GM19463 (cell line): ENCODE measurements around the gene ITGA2.
"Not testable (repeated sequence)": the region's sequence is repeated elsewhere in the genome, so short reads cannot be mapped to it uniquely, and the experiment has no call there.

Experiments
- ATAC-seq: cut with Tn5 transposase; IDR thresholded peaks from one replicate; pipeline ENCODE4 v1.9.1; 2021; ENCODE audit warnings: mild to moderate bottlenecking, moderate library complexity; ENCODE audit not compliant: unreplicated experiment

ITGA2 gene

DNA sequence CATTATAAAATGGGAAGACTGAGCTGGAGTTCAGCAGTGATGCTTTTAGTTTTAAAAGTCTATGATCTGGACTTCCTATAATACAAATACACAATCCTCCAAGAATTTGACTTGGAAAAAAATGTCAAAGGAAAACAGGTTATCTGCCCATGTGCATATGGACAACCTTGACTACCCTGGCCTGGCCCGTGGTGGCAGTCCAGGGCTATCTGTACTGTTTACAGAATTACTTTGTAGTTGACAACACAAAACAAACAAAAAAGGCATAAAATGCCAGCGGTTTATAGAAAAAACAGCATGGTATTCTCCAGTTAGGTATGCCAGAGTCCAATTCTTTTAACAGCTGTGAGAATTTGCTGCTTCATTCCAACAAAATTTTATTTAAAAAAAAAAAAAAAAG, 103.1 kb downstream of the ITGA2 start:
- no peak for ATAC-seq

DNA sequence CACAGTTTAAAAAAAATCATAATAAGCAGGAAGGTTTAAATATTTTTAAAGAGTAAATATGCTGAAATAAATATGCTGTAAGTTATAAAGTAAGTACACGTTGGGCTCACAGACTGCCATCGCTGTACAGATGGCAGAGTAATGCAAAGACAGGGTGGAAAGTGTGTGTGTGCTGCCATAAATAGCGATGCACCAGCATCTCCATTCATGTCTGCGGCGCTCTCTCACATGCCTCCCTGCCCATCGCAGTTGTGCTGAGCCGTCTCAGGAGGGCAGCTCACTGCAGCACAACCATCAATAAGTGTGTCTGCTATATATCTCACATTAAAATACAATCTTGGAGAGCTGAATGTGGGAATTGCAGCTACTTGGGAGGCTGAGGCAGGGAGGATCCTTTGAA, 106.1 kb downstream of the ITGA2 start:
- no peak for ATAC-seq

DNA sequence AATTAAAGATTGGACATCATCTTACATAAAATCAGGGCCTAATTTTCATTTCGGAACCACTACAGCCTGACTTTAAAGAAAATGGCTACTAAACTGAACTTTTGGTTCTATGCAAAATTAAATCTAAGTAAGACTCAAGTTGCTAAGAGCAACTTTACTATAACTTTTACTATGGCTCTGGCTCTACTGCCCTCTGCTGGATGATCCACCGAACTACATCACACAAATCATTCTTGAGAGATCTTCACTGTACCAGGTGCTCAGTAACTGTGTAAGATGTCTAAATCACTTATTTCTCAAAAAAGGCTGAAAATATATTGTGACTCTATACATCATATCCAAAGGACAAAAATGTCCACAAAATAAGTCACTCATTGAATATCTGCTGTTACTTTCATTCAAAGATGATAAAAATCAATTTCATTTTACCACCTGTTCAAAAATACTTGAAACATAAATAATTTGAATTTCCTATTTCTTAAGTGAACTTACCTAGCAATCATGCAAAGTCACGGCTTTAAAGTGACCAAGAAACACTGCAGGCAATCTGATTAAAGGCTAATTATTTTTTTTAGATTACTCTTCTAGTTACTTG, 106.9 kb downstream of the ITGA2 start:
- ATAC-seq: peak; percentile 76

DNA sequence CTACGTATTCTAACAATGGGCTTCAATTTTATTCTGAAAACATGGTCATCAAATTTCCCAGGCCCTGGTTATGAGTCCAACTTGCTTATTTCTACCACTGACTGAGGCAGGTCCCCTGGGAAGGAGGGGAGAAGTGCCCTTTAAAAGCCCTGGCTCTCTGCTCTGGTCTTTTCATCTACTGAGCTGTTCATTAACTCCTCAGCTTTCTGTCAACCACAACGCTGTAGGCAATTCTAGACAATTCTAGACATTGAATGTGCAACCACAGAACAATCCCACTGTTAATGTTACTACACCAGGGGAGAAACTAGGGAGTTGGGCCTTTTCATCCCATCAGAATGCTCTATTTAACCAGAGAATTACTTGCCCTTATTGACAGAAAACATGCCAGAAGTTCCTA, 110.4 kb downstream of the ITGA2 start:
- ATAC-seq: peak; percentile 53

DNA sequence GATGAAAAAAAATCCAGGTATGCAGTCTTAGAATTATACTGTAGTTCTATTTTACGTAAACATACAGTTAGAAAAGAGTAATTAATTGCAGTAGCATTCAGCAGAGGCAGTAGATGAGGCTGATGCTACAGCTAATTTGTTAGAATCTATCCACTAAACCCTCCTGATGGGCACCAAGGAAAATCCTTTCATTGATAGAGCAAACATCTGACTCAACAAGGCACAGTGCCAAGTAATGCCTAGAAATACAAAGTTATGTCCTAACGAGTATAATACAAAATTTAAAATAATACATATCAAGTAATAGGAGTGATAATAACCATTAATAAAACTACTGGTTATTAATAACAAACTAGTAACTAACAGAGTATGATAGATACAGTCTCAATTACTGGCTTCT, 111.5 kb downstream of the ITGA2 start:
- ATAC-seq: no peak

DNA sequence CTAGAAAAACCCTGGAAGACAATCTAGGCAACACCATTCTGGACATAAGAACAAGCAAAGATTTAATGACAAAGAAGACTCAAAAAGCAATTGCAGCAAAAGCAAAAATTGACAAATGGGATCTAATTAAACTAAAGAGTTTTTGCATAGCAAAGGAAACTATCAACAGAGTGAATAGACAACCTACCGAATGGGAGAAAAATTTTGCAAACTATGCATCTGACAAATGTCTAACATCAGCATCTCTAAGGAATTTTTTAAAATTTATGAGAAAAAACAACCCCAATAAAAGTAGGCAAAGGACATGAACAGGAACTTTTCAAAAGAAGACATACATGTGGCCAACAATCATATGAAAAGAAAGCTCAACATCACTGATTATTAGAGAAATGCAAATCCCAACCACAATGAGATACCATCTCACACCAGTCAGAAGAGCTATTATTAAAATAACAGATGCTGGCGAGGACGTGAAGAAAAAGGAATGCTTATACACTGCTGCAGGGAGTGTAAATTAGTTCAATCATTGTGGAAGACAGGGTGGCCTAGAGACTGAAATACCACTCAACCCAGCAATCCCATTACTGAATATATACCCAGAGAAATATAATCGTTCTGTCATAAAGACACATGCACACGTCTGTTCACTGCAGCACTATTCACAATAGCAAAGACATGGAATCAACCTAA, 116.6 kb downstream of the ITGA2 start:
- ATAC-seq: no peak

DNA sequence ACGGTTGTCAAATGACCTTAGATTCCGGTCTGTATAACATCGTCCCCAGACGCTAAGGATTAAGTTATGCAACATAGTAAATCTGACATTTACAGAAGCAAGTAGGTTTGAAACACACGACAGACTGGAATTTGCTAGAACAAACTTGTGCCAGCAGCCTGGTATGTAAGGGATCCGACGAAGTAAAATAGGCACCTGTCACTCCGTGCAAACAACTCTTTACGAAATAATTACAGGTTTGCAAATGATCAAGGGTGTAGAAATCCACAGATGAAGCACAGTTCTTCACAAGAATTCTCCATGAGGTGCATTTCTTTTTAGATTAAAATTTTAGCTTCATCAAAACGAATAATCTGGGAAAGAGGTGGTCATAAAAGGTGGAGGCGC, 119.9 kb downstream of the ITGA2 start:
- ATAC-seq: peak; percentile 4

DNA sequence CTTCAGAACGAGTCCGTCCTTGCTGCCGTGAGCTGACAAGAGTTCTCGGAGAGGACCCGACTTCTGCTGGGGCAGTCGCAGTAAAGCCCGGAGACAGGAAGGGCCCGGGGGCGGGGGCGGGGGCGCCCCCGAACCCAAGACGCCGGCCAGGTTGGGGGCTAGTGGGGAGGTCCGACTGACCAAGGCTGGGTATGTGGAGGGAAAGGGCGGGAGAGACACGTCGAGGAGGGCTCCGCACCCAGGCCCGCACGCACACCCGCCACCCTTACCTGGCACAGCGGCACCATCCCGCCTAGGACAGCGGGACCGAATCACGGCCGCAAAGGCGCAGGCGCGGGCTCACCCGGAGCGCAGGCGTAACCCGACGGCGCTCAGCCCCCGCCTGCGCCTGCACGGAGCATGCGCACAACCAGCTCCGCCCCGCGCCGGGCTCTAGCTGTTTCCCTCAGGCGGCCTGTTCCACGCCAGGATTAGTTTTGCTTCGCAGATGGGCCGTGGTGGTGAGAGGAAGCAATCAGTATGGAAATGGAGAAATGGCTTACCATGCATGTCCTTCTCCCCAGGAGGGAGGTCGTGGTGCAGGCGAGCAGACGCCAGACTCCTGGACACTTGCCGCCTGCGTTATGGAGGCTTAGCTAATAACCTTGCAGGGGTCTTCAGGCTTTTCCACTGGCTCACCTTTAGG, 120.4 kb downstream of the ITGA2 start, which contains the start of gene MOCS2:
TSS of gene MOCS2 (minus strand) at position 315 of the 685 bp plus-strand sequence. CDS start 2,583 bp downstream, outside the sequence.
- peak; percentile 94 for ATAC-seq

DNA sequence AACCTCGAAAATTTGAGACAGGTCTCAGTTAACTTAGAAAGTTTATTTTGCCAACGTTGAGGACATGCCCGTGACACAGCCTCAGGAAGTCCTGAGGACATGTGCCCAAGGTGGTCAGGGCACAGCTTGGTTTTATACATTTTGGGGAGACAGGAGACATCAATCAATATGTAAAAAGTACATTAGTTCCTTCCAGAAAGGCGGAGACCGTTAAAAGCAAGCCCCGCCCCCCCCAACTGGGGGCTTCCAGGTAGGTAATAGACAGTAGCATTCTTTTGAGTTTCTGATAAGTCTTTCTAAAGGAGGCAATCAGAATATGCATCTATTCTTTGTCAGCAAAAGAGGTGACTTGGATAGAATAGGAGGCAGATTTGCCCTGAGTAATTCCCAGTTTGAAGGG, 121.0 kb downstream of the ITGA2 start:
- peak; percentile 1 for ATAC-seq

DNA sequence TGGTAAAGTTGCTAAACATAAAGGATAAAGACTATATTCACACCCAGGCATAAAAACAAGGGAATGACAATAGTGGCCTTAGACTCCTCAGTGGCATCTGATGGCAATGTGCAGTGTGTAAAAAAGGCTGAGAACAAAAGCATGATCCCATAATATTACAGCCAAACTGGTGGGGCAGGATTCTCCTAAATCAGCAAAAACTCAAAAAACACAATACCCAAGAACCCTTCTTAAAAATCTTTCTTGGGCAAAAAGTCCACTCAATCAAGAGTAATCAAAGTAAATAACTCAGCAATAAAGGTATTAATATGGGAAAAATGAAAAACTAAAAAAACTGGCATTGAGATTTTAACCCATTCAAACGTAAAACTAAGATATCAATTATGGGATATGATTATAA, 122.0 kb downstream of the ITGA2 start:
- no peak for ATAC-seq

DNA sequence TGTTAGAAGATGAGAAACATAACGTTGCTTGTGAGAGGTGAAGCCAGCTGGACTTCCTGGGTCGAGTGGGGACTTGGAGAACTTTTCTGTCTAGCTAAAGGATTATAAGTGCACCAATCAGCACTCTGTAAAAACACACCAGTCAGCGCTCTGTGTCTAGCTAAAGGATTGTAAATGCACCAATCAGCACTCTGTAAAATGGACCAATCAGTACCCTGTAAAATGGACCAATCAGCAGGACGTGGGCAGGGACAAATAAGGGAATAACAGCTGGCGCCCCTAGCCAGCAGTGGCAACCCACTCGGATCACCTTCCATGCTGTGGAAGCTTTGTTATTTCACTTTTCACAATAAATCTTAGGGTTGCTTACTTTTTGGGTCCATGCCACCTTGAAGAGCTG, 123.2 kb downstream of the ITGA2 start:
- ATAC-seq: not testable (repeated sequence)

DNA sequence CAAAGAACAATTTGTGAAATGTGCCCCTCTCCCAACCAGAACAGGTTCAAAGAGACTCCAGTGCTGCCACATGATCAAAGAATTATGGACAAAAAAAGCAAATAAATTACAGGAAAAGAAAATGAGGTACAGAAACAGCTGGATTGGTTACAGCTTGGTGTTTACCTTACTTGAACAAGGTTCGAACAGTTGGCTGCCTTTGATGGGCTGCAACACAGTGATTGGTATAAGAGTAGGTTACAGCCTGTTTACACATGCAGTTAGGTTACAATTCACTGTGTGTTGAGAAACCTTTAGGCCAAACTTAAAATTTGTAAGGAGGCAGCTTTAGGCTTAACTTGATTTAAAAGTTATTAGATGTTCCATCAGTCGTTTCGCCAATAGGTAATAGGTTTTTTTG, 123.8 kb downstream of the ITGA2 start:
- ATAC-seq: no peak

DNA sequence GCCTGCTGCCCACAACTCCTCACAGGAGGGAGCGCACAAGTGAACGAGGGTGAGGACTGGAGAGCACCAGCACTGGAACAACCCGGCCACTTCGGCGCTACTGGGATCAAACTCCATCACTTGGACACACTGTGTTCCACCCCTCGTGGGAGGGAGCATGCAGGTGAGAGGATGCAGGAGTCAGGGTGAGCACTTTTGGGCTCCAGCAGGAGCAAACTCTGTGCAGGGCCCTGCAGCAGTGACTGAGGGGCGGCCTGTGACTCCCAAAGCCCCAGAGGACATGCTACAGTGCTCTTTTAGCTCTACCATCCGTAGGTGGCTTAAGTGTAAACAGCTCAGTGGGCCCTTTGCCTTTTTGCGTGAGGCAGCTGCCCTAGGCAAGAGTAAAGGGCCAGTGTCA, 124.8 kb downstream of the ITGA2 start:
- ATAC-seq: no peak

DNA sequence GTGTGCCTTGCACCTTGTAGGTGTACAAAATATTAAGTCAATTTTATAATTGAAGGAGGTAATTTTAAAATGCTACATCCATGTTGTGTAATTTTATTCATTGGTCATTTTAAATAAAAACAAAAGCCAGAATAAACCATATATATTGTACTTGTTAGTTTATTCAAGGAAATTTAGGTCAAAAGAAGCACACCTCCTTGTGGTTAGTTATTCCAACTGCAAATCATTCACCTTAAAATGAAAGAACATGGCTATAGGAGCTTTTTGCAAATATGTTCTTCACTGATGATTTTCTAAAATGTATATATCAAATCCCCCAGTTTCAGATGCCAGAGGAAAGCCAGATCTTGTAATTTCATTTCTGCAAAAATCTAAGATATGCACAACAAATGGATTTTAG, 125.8 kb downstream of the ITGA2 start:
- no peak for ATAC-seq

DNA sequence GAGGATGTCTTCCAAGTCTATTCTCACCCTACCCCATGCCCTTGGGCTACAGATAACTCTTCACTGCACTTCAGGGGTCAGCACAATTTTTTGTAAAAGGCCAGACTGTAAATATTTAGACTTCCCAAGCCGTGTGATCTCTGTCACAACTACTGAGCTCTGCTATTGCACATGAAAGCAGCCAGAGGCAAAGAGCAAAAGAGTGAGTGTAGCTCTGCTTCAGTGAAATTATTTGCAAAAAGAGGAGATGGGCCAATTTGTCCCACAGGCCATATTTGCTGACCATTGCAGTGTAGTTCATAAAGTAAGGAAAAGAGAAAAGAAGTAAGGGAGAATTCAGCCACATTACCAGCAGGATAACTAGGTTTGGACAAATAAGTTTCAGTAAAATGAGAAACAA, 127.4 kb downstream of the ITGA2 start:
- no peak for ATAC-seq

DNA sequence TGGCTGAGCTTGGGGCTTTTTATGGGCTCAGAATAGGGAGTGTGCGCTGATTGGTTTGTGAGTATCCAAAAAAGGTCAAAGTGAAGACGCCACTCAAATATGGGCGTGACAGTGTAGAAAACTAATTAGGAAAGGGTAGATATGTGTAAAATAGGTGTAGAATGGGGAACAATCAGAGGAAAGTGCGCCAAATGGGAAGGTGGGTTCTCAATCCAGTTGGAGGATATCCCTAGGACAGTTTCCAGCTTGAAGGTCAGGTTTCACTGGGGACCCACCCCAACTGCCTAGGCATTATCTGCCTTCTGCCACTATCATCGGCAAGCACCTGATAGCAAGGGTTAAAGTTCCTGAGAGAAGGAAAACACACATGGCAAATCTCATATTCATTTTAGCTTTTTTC, 129.7 kb downstream of the ITGA2 start:
- no peak for ATAC-seq

DNA sequence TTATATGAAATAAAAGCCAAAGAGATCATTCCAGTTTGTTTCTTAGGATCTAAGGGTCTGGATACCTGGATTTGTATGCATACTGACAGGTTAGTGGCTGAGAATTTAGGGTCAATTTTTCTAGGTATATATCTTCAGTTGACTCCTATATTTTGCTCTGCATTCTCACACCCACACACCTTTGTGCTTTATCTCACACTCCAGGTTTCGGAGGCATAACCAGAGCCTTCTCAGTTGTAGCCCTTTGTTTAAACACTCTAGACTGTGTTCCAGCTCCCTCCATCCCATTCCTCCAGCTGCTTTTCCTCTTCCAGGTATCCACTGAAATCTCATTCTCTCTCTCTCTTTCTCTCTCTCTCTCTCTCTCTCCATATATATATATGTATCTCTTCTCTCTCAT, 131.0 kb downstream of the ITGA2 start:
- no peak for ATAC-seq

DNA sequence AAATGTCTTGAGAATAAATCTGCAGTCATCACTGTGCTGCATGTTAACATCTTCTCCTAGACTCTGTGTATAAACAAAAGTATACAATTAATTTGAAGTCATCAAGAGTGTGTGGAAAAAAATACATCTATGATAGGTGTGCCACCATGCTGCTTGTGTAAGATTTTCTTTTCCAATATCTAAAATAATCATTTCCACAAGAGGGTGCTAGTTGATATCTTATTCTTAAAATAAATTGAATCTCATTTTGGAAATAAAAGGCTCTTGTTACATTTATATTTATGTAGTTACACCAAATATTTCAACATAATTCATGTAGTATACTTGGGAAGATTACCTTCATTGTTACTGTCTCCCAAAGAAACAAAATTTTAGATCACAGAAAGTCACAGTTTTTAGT, 134.6 kb downstream of the ITGA2 start:
- no peak for ATAC-seq

DNA sequence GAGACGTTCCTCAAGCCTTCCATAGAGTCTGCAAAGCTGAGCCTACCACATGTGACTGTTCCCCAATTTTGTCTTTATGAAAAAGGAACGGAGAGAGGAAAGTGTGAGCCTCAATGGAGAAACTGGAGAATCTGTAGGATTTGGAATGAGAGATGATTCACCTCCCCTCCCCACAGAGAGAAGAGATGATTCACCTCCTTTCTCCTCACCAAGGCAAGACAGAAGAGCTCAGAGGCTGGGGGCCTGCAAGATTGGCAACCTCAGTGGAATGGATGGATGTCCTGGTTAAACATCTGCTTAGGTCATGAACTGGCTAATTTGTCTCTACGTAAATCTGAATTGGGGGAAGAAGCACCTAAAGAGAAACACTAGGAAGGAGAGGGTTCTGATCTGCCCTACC, 137.4 kb downstream of the ITGA2 start:
- no peak for ATAC-seq

DNA sequence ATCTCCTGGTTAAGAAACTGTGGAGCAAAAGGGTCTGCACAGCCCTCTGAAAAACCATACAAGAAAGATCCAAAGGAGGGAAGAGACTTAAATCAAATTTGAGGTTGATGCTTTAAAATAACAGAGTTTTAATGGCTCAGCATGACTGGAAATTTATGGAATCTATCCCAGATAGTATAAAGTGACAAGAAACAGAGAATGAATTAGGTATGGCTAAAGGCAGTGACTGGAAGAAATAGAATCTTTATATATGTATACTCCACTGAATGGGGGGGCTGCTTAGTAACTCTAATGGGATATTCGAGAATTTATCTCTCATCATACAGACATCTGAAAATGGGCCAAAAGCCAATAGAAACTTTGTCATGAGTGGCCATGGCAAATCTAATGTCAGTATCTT, 138.0 kb downstream of the ITGA2 start:
- no peak for ATAC-seq

DNA sequence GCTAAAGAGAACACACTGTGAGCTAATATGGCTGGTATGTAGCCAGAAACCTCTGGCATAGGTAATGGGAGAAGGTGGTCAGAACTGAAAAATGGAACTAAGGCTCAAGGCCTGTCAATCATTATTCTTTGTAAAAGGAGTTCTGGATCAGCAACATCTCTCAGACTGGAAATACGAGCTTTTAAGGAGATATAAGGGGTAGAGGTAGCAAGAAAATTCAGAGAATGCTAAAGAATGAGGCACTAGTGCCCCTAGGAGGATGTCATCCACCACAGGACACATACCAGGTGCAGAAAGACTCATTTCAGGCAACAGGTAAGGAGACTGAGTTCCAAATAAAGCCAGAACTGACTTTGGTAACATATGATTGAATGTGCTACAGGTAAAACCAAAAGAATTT, 139.3 kb downstream of the ITGA2 start:
- ATAC-seq: no peak

DNA sequence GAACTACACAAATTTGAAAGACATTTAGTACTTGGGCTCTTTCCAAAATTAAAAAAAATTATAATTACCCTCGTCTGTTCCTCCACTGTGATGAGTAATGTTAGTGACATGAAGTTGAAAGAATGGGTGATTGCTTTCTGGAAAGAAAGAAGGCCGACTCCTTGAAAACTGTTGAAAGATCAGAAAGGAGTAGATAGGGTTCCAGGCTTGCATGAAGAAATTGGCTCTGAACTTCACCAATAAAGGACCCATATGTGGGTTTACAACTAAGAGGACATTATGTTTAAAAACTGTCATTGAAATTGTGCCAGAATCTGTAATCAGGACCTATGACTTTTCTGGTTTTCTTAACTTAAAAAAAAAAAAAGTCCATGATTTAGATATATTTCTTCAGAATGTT, 141.1 kb downstream of the ITGA2 start:
- ATAC-seq: no peak
